HEK293T (cell line): ENCODE data around the gene ZNF343.

Experiments
- BHLHE40 ChIP-seq: fragments of 450-650 bp; IDR thresholded peaks from 2 replicates; pipeline ENCODE4 v1.6.1; 2016; ENCODE audit warnings: mild to moderate bottlenecking, moderate library complexity, borderline replicate concordance
- FOXK2 ChIP-seq: fragments of 450-650 bp; IDR thresholded peaks from 2 replicates; pipeline ENCODE4 v1.6.1; 2016; ENCODE audit warnings: mild to moderate bottlenecking
- FOXM1 ChIP-seq: fragments of 450-650 bp; IDR thresholded peaks from 2 replicates; pipeline ENCODE4 v1.6.1; 2017; ENCODE audit warnings: mild to moderate bottlenecking, borderline replicate concordance

DNA sequence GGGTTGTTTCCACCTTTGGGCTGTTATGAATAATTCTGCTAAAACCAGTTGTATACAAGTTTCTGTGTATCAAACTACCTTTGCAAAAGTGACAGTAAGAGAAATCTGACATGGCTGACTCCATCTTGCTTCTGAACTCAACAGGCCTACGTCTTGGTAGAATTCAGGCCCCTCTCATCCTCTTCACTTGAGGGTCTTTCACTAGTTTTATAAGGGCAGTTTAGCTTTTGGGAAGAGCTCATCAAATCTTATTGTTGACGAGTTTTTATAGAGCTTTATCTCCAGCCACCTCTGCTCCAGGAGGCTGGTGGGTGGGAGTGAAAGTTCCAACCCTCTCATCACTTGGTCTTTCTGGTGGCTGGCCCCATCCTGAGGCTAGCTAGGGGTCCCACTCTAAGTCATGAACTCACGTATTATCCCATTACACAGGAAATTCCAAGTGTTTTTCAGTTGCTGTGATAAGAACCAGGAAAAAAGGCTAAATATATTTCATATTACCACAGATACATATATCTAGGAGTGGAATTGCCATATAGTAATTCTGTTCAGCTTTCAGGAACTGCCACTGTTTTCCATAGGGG, 49.7 kb downstream of the ZNF343 start:
- TF ChIP-seq FOXM1 (no peak), FOXK2 (no peak), BHLHE40 (no peak)
